GM18873 (cell line): ENCODE results near the gene GPC6.

Source experiments
- ATAC-seq: cut with Tn5 transposase; IDR thresholded peaks from one replicate; pipeline ENCODE4 v1.9.1; 2021; ENCODE audit warnings: mild to moderate bottlenecking, moderate library complexity, moderate number of reproducible peaks; ENCODE audit not compliant: unreplicated experiment, low FRiP score

Gene GPC6

DNA sequence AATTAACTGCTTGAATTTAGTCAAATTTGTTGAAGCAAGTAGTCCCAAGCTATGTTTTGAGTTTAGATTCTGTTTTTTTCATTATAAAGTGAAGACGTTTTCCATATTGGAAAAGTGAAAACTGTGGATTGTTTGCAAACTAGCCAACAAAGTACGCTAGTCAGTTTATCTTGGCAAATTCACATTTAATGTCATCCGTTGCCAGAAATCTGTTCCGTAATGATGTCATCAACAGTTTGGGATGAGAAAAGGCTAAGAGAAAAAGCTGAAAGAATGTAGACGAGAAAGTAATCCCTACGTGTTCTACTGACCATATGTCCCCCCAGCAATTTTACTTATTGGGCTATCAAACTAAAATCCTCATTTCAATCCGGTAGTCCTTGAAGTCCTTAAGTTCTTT is 419.6 kb downstream of the GPC6 start:
- ATAC-seq, result no peak

DNA sequence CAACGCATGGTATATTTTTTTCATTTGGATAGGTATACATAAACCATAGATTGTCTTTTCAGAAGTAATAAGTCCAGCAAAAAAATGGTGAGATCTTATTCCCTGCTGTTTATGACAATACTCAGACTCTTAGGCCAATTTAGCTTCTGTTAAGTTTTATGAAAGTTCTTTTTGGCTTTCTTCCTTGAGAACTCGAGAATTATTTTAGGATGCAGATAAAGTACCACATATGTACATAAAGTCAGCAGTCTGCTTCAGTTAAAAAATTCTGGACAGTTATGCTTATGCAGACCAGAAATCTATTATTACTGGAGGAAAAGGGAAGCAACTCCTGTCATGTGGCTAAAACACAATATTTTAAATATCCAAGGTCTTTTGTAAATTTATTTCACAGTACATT is 422.9 kb downstream of the GPC6 start:
- ATAC-seq, result no peak

DNA sequence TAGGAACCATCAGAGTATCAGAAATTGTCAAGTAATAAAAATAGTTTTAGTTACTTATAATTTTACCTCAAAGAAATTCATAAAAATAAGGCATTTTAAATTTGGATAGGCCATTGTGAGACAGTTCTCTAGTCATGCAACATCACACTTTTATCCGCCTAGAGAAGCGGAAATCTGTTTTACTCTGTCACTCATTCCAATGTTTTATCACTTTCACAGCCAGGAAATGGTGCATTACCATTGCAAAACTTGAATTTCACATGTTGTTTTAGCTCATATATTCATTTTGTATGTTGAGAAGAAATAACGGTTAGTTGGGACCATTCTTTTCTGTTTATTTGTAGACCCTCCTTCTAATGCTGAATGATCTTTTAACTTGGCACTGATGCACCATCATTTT is 427.2 kb downstream of the GPC6 start:
- ATAC-seq, result no peak

DNA sequence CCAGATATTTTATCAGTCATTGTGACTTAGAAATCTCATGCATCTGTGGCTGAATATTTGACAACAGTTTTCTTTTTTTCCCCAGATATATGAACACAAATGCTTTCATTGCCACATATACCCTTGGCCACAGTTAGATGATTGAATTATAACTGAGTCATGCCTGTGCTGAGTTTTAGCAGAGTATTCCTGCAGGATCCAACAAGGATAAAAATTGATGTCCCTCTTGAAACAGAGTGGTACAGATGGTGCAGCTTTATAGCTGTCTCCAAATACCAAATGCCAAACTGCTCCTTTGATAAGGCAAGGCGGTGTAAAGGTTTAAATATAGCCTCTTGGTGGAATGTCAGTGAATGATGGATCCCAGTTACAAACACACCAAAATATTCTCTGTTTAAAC is 428.5 kb downstream of the GPC6 start:
- ATAC-seq, result no peak

DNA sequence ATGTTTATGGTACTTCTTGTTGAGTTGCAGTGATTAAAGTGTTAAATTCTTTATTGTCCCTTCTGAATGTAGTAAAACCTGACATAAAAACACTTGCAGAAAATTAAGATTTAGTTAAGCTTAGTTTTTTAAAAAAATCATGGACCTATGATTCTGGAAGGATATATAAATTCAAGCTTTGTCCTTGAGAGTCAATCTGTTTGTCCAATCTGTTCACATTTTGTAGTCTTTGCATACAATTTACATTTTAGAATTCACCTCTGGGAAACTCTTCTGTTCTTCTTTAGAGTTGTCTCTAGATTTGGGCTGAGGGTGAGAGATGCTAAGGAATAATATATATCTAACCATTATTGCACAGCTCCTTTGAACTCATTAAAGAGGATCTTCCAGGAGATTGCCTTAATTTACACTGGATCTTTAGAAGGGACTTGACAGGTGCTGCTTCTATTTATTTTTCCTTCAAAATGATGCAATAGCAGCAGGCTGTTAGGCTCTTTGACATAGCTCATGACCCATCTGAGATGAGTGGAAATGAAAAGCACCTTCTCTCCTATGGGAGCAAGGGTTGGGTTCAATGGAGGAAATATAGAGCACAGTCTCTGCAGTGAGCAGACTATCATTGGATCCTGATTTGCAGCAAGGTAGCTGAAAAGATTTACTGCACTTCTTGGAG is 433.9 kb downstream of the GPC6 start:
- no peak for ATAC-seq

DNA sequence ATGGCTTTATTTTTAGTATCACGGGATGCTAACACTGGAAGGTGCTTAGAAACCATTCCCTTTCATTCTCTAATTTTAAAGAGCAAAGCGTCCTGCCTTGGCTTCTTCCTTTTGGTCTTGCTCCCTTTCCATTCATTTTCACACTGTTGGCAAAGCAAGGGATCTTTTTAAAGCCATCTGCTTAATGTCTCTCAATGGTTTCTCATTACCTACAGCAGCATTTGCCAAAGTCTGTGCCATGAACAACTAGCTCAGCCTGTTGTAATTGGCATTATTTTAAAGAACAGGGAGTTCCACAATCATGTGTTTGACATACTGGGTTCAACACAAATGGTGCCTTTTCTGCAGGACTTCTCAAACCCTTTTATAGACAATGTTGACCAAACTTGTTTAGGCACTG is 444.3 kb downstream of the GPC6 start:
- no peak for ATAC-seq

DNA sequence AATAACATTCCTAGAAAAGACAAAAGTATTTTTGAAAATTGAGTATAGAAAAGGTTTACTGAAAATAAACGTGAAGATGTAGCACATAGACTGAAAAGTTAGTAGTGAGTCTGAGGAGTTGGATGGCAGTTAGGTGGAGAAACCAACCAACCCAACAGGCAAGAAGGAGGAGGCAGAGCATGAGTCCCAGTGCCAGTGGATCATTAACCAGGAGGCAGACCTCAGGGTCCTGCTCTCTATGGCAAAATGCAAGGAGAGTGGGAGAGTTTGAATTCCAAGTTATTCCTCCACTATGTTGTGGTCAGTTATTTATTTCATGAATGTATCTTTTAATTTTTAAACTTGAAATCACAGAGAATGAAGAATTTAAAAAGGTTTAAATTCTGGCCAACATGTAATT is 446.4 kb downstream of the GPC6 start:
- ATAC-seq, result no peak

DNA sequence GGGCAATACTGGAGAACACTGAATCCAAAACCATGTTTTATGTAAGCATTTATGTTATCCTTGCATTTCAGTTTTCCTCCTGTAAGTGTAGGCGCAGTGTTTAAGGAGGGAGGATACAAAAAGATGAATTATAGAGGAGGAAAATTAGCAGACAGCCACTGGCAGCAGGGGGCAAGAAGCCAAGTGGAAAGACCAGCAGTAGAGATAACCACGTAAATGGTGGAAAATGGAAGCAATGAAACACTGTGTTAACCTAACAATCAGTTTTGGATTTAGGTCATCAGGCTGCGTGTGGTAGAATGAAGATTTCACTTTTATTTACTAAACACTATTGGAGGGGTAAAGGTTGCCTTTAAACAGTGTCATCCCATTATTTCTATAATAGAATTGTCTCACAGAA is 447.3 kb downstream of the GPC6 start:
- no peak for ATAC-seq

DNA sequence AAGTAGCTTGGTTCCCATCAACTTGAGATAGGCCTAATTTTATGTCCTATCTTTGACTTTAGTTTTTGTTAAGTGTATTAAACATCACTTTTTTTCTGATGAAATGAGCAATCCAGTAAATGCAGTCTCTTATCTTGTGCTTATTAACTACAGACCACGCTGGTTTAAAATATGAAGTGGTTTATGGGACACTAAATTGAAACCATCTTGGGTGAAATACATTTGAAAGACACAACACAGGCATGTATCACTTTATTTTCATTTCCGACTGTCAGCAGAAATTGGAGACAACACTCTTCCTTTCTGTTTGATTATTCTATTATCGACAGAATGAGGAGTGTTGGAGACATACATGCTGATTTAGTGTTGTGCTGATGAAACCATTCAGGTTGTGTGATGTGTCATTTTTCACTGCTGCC is 447.7 kb downstream of the GPC6 start:
- no peak for ATAC-seq

DNA sequence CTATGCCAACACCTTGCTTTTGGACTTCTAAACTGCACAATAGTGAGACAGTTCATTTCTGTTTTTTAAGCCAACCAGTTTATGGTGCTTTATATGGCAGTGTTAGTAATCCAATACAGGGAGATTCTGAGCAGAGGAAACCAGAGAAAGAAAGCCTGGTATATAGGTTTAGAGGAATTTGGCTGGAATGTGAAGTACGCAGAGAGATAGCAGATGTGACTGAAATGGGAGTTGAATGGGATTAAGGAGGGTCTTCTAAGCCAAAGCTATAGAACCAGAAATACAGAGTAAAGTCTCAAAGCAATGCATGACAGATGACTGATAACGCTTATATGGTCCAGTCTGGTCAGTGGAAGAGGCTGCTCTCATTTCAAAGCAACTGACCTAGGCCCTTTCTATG is 453.7 kb downstream of the GPC6 start:
- no peak for ATAC-seq

DNA sequence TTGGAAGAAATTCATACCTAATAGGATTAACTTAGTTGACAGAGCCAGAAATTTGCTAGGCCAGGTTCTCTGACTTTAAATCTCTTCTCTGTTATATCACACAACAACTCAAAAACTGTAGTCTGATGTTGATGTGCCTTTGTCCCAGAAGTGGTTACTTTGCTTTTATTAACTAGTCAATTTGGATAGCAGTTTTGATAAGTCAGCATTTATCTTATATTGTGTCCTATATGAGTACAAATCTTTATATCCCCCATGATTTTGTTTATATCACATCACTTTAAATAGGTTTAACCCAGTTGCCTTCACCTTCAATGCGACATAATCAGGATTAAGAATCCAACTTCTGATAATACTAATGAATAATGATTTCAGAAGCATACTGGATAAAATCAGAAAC is 459.3 kb downstream of the GPC6 start:
- ATAC-seq, result no peak

DNA sequence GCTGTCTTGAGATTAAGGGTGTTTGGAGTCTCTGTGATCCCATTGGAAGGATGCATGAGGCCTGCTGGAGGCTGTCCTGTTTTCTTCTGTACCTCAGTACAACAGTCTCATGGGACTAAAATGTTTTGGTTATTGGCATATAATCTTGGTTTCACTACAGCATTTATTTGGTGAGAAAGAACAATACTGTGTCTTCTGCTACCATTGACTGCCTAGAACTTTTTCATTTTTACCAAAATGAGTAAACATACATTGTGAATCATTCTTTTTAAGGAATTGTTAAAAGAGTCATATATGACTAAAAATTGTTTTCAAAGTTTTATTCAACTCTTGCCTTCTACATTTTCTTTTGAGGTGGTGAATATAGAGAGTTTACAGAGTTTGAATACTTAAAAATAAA is 459.8 kb downstream of the GPC6 start:
- ATAC-seq, result no peak

DNA sequence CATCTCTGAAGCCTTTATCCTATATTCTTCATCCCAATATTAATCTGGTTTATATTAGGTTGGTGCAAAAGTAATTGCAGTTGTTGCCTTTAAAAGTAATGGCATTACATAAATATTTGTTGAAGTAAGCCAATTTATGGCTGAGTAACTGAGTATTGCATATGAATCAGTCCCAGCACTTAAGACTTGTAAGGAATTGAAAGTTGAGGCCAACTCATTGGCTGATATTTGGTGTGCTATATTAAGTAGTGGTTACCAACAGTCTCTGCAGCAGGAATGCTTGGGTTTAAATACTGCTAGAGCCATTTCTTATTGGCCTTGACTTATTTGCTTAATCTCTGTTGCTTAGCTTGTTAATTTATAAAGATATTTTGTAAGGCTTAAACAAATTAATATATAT is 460.7 kb downstream of the GPC6 start:
- ATAC-seq, result no peak

DNA sequence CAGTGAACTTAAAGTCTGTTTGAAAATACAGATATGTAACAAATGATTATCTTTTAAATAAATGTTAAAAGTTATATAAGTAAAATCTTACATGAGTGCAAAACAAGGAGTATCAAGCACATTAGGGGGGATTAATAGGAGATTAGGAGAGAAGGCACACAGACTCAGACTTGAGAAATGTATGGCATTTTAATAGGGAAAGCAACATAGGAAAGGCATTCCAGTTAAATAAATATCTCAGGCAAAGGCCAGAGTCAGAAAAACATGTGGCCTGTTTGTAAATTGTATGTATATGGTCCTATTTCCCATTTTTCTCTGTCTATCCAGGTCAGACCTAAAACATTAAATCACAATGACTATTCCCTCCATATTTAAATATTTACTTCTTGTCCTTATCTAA is 462.7 kb downstream of the GPC6 start:
- ATAC-seq, result no peak

DNA sequence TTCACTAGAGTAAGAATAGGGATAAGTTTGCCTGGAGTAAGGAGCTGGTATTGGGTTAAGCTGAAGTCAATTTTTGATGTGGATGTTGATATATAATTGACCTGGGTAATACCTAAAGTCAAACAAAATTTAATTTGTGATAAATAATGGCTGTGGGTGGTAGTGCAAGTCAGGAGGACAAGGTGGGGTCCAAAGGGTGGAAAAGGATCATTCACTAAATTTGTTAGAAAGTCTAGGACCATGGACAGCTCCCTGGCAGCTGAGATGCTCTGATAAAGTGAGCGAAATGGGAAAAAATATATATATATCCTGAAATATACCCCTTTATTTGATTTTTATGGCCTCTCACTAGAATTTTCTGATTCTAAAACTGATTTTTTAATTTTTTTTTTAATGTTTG is 463.5 kb downstream of the GPC6 start:
- no peak for ATAC-seq

DNA sequence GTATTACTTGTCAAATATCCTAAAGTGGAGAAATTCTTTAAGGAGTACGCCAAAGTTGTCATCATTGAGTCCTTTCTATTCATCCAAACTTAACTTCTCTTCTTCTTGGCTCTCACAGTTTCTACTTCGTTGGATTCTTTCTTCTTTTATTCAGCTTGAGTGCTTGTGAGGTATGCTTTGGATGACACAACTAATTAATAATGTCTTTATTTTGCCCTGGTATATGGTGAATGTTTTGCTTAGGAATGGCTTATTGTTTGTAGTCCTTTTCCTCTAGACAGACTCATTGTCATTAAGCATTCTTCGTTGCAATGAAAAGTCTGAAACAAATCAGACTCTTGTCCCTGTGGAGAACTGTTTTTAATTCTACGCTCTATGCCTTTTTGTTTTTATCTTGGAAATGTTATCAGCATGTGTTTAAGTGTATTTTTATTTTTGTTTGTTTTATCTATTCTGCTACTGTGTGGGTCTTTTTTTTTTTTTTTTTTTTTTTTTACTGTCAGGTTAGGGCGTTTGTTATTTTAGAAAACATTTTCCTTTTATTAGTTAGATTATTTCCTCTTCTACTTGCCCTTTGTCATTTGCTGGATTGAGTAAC is 471.5 kb downstream of the GPC6 start:
- ATAC-seq, result no peak

DNA sequence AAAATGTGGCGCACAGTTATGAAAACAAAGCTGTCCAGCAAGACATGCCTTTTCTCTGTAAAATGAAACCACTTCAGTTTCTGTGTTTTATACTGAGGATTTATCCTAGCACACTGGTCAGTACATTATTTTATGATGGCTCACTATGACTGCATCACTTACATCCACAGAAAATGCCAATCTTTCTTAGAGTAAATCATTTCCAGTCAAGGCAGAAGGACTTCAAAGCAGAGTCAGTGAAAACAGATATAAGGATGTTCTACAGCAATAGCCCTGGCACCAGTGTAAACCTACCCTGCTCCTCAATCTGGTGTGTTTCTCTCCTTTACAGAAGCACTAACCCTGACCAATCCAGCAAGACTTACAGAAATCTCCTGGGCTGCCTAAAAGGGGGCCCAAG is 473.5 kb downstream of the GPC6 start:
- no peak for ATAC-seq

DNA sequence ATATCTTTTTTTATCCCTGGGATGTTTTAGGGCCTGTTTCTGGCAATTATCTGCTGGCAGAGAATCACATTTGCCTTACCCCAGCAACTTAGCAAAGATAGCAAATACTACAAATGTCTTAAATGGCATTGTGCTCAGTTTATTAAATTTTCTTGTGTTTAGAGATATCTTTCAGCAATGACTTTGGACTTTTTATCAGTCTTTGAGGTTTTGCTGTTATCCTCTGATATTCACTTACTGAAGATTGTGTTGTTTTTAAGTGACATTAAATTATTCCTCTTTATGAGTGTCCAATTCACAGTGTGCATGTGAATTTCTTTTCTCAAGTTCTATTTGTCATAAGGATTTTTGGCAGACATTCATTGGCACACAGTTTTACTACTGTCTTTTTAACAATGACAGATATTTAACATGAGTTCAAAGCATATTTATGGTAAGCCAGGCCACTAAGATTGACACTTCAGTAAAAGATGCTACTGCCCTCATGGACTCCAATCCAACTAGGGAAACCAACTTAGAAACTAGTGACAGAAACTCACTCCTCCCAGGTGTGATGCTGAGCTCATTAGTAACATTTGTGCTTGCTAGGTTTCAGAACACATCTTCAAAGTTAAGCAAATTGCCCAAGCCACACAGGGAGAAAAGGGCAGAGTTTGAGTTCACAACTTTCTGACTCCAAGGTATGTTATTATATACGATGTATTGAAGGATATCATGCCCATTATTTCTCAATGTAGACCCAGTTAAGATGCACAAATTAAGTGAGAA is 481.9 kb downstream of the GPC6 start:
- no peak for ATAC-seq

DNA sequence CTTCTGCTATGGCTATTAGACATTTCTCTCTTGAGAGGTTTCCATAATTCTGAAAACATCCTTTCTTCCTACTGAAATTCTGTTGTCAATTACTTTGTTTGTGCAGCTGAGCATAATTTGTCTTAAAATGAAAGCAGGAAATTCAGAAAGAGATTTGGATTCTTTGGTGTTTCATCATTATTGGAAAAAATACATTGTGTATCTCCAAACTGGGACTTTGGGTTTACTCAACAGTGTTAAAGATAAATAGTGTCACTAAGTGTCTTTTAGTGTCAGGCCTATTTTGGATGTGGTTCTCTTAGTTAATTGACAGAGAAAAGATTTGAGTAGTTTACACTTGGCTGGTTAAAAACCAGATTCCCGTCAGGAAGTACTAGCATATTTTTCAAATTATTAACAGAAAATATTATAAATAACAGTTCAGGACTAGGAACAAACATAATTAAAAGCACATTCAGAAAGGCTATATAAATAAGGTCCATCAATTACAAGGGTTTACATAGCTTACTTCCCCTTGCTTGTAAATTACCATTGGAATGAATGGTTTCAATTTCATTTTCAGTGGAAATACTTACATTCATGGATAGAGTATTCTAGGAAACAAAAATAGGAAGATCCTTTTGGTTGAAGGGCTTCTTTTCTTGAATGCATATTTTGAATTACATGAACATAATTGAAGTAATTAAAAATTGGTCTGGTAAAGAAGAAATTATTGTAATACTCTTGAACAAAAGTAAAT is 483.1 kb downstream of the GPC6 start:
- no peak for ATAC-seq

DNA sequence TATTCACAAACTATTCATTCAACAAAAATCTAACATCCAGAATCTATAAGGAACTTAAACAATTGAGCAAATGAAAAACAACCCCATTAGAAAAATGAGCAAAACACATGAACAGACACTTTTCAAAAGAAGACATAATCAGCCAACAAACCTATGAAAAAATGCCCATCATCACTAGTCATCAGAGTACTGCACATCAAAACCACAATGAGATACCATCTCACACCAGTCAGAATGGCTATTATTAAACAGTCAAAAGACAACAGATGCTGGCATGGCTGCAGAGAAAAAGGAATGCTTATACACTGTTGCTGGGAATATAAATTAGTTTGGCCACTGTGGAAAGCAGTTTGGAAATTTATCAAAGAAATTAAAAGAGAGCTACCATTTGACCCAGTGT is 487.6 kb downstream of the GPC6 start:
- no peak for ATAC-seq

DNA sequence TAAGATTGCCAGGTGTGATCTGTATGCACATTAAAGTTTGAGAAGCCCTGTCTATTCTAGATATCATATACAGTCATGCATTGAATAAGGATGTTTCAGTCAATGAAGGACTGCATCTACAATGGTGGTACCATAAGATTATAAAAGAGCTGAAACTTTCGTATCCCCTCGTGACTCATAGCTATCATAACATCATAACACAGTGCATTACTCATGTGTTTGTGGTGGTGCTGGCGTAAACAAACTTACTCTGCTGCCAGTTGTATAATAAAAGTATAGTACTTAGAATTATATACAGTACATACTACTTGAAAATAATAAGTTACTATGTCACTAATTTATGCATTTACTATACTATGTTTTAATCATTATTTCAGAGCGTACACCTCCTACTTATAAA is 489.3 kb downstream of the GPC6 start:
- no peak for ATAC-seq
